Prostate gland (tissue), 2 donors: ENCODE data around the gene EPB41L1.

Experiments used
- POLR2A ChIP-seq: fragments of 450-650 bp; IDR thresholded peaks from one replicate; pipeline ENCODE4 v1.6.1; 2016; ENCODE audit warnings: antibody characterized with exemption, mild to moderate bottlenecking
- TF ChIP-seq, protein P1 (sequence below), 4 experiments: fragments of 200-600 bp in 2 of 4; fragments of 450-650 bp in 2 of 4; sonication (generic) in 2 of 4; IDR thresholded peaks; 1 replicate in 3 of 4; 2 replicates in 1 of 4; pipeline ENCODE4 v1.5.1; 2016 to 2019; ENCODE audit warnings: antibody characterized with exemption in 4 of 4, mild to moderate bottlenecking in 2 of 4, moderate library complexity in 2 of 4

DNA sequence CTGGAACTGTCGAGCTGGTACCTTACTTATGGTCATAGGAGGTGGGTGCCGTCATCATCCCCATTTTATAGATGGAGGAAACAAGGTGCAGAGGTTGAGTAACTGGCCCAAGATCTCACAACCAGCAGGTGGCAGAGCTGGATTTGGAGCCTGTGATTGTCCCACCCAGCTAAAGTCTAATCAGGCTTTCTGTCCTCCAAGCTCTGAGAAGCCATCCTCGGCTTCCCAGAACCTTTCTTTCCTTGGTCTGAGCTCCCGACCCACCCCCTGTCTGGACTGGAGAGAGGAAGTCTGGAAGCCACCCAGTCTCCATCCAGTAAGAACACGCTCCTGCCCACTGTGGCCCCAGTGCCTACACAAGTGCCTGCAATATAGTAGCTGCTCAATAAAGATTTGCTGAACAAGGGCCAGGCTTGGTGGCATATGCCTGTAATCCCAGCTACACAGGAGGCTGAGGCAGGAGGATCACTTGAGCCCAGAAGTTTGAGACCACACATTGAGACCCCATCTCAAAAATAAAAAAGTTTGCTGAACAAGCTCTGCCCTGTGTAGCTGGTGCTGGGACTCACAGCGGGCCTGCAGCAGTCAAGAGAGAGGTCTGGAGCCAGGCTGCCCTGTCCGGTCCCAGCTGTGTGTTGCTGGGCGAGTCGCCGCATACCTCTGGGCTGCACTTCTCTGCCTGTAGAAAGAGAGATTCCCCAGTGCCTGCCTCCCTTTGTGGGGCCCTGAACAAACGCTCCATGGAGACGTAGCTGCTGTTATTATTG, 119.1 kb downstream of the EPB41L1 start:
- TF ChIP-seq, protein P1, sequence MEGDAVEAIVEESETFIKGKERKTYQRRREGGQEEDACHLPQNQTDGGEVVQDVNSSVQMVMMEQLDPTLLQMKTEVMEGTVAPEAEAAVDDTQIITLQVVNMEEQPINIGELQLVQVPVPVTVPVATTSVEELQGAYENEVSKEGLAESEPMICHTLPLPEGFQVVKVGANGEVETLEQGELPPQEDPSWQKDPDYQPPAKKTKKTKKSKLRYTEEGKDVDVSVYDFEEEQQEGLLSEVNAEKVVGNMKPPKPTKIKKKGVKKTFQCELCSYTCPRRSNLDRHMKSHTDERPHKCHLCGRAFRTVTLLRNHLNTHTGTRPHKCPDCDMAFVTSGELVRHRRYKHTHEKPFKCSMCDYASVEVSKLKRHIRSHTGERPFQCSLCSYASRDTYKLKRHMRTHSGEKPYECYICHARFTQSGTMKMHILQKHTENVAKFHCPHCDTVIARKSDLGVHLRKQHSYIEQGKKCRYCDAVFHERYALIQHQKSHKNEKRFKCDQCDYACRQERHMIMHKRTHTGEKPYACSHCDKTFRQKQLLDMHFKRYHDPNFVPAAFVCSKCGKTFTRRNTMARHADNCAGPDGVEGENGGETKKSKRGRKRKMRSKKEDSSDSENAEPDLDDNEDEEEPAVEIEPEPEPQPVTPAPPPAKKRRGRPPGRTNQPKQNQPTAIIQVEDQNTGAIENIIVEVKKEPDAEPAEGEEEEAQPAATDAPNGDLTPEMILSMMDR (IDR thresholded peaks at IDR 0.05) = peak in 1 of 4 experiments; percentile 12
- TF ChIP-seq POLR2A = no peak
